Stimulated activated CD8-positive, alpha-beta memory T cell treated with anti-CD3 and anti-CD28 coated beads, Interleukin-12 subunit alpha, Interleukin-12 subunit beta, amount 100 ng/mL, for 24 hours (primary cell): ENCODE data around the gene TRIM27.
"Not testable (repeated sequence)": the region's sequence is repeated elsewhere in the genome, so short reads cannot be mapped to it uniquely, and the experiment has no call there.

ENCODE experiments used
- DNase-seq: peaks from one replicate; pipeline ENCODE4 v3.0.0-alpha.2; 2020; ENCODE audit errors: extremely low read depth

The TRIM27 gene

GRCh38 chr6:28864326-28864923 lies 59.4 kb downstream of the TRIM27 start:
- no peak for DNase-seq

- DNase-seq, result peak; percentile 38
Observed at GRCh38 chr6:28863604-28864325, 60.0 kb downstream of the TRIM27 start.

GRCh38 chr6:28862077-28862476 lies 61.7 kb downstream of the TRIM27 start:
- DNase-seq, result no peak

- no peak for DNase-seq
Observed at GRCh38 chr6:28861339-28861738, 62.4 kb downstream of the TRIM27 start.

GRCh38 chr6:28860581-28860980 lies 63.2 kb downstream of the TRIM27 start:
- no peak for DNase-seq

- DNase-seq, result no peak
Observed at GRCh38 chr6:28858963-28859362, 64.8 kb downstream of the TRIM27 start.

GRCh38 chr6:28856620-28857005 lies 67.2 kb downstream of the TRIM27 start:
- DNase-seq, result no peak

GRCh38 chr6:28854405-28854804 lies 69.4 kb downstream of the TRIM27 start:
- DNase-seq, result not testable (repeated sequence)
